SU-DHL-6 (cell line): ENCODE data around the gene ARHGAP1.

Experiments
- EZH2phosphoT487 ChIP-seq: fragments of 200-600 bp; sonication (generic), shearing (Covaris generic); conservative IDR thresholded peaks from 2 replicates; pipeline ENCODE4 v1.6.1; 2018; ENCODE audit warnings: mild to moderate bottlenecking, antibody characterized with exemption, low read length, moderate library complexity, mixed read lengths
- TF ChIP-seq, protein P1 (sequence below): fragments of 200-600 bp; sonication (generic); IDR thresholded peaks from one replicate; pipeline ENCODE4 v1.5.1; 2017; ENCODE audit warnings: antibody characterized with exemption, mild to moderate bottlenecking, low read length, moderate library complexity; ENCODE audit not compliant: insufficient read depth, poor library complexity, severe bottlenecking

DNA sequence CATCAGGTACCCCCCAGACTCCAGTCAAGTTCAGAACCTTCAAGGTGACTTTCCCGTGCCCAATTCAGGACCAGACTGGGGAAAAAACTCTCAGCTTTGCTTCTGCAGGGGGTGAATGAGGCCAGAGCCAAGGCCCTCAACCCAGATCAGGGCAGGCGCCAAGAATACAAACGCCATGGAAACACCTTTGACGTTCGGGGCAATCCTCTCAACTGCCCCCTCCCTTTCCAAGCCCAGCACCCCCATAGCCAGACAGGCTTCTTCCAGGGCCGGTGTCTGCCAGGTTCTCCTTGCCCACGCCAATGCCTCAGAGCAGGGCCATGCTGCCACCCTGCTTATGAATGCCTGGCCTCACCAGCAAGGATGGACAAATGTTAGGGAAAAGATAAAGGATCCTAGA lies 5.8 kb downstream of the ARHGAP1 start:
- TF ChIP-seq, protein P1, sequence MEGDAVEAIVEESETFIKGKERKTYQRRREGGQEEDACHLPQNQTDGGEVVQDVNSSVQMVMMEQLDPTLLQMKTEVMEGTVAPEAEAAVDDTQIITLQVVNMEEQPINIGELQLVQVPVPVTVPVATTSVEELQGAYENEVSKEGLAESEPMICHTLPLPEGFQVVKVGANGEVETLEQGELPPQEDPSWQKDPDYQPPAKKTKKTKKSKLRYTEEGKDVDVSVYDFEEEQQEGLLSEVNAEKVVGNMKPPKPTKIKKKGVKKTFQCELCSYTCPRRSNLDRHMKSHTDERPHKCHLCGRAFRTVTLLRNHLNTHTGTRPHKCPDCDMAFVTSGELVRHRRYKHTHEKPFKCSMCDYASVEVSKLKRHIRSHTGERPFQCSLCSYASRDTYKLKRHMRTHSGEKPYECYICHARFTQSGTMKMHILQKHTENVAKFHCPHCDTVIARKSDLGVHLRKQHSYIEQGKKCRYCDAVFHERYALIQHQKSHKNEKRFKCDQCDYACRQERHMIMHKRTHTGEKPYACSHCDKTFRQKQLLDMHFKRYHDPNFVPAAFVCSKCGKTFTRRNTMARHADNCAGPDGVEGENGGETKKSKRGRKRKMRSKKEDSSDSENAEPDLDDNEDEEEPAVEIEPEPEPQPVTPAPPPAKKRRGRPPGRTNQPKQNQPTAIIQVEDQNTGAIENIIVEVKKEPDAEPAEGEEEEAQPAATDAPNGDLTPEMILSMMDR, result no peak
- no peak for TF ChIP-seq EZH2phosphoT487
